Epithelial cell of esophagus (primary cell): ENCODE measurements around the gene RPS2.

Experiments
- DNase-seq: peaks from one replicate; pipeline ENCODE4 v3.0.0; 2010; ENCODE audit warnings: low read depth
- H3K4me3 ChIP-seq: 2 replicates; pipeline ENCODE4 v1.5.1; 2011; ENCODE audit warnings: mild to moderate bottlenecking, low read length, control low read depth
- CTCF ChIP-seq: IDR thresholded peaks from 2 replicates; pipeline ENCODE4 v1.5.1; 2011; ENCODE audit warnings: low read depth, mild to moderate bottlenecking, low read length, control low read depth, inconsistent platforms; ENCODE audit not compliant: insufficient read depth; ENCODE audit errors: missing control alignments

RPS2 gene

DNA sequence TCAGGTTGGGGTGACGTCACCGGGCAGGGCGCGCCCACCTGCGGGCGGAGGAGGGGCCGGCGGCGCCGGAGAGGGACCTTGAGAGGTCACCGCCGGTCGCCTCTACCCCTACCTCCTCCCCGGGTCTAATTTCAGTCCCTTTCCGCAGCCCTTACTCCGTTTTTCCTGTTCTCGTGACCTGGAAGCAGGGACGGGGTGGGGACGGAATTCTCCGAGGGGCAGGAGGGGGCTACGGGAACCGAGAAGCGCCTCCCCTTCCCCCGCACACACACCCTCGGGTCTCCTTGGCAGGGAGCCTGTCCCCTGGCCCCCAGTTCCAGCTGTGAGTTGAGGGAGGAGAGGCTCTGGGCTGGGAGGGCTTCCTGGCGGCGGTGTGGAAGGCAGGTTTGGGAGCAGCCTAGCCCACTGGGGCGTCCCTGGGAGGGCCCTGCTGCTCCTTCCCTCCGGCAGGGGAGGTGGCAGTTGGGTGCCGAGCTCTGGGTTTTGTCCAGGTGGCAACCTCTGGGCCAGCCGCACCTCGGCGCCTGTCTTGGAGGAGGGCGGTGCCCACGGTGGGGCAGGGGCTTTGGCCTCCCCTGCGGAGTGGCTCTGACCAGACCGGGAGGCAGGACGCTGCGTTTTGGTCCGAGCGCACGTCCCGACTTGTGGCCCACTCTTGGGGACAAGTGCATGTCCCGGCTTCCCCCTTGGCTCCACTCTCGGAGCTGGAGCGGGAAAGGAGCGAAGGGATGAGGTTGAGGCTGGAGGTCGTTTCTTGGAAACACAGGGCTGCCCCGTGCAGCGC lies 25.9 kb upstream of the RPS2 start:
- no peak for DNase-seq
- no peak overlapping the region for H3K4me3 ChIP-seq
- TF ChIP-seq CTCF = no peak

DNA sequence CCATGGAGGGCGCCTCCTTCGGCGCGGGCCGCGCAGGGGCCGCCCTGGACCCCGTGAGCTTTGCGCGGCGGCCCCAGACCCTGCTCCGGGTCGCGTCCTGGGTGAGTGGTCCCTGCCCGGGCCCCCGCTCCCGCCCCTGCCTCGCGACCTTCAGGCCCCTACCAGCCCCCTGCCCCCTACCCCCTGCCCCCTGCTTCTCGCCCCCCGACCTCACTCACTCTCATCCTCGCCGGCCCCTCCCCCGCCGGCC lies 25.4 kb upstream of the RPS2 start:
- no peak for TF ChIP-seq CTCF
- no peak overlapping the region for H3K4me3 ChIP-seq
- DNase-seq = no peak

GRCh38 chr16:1989209-1990100 lies 24.8 kb upstream of the RPS2 start, which contains the start of gene SYNGR3:
TSS of gene SYNGR3 (plus strand) at chr16:1989970. CDS start at chr16:1990103, 133 bp downstream.
- no peak within 1 kb of the TSS for H3K4me3 ChIP-seq
- no peak for TF ChIP-seq CTCF
- no peak for DNase-seq

- no peak overlapping the region for H3K4me3 ChIP-seq
- no peak for TF ChIP-seq CTCF
- no peak for DNase-seq
These were observed 22.6 kb upstream of the RPS2 start for GRCh38 chr16:1987198-1987597.

DNA sequence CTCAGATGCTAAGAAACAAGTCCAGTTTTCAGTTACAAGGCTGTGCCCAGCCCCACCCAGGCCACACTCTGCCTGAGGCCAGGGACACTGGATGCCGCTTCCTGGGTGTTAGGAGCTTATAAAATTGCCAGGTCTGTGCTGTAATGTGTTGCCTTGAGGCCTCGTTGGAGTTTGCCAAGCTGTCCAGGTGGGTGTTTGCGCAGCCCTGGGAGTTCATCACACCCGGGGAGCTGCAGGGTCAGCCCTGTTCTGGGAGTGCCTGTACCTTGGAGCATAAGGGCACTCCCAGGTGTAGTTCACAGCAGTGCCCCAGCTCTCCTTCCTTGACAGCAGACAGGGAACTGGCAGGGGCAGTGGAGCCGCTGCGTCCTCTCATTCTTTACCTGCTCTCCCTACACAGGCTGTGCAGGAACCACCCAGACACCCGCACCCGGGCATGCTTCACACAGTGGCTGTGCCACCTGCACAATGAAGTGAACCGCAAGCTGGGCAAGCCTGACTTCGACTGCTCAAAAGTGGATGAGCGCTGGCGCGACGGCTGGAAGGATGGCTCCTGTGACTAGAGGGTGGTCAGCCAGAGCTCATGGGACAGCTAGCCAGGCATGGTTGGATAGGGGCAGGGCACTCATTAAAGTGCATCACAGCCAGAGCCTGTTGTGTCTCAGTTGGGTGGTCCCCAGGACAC lies 21.0 kb upstream of the RPS2 start:
- no peak overlapping the region for H3K4me3 ChIP-seq
- TF ChIP-seq CTCF = no peak
- DNase-seq = no peak

DNA sequence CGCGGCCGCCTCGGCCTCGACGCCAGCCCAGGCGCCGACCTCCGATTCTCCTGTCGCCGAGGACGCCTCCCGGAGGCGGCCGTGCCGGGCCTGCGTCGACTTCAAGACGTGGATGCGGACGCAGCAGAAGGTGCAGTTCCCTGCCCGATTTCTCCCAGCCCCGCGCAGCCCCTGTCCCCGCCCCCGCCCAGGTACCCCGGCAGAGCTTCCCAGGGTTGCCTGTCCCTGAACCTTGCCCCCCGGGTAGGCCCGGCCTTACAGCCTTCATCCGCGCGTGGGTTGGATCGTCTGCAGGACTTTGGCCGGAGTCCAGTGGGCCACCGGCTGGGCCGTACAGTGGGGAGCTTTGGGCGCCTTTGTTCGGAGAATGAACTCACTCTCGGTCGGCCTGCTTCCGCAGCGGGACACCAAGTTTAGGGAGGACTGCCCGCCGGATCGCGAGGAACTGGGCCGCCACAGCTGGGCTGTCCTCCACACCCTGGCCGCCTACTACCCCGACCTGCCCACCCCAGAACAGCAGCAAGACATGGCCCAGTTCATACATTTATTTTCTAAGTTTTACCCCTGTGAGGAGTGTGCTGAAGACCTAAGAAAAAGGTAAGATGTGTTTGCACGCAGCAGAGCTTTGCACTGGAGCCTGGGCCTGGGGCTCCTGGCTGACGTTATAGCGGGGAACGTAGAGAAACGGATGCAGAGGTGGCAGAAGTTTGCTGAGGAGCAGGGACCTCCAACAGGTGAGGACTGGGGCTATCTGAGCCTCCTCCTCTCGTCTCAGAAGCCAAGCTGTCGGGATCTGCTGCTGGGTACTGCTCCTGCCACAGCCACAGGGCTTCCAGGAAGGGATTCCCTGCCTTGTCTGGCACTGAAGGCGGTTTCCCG lies 20.0 kb upstream of the RPS2 start:
- TF ChIP-seq CTCF = no peak
- peak overlapping the region; percentile 61 for H3K4me3 ChIP-seq
- peak; percentile 40 for DNase-seq
